ENCODE data around the gene AP2A2. TPM values are rescaled to one million over a fixed set of nuclear protein-coding genes. Genes with fewer than 3 reads are reported as not detected.

The AP2A2 gene
- total RNA-seq, 1 donor from 2014 or later: 26.3 TPM

DNA sequence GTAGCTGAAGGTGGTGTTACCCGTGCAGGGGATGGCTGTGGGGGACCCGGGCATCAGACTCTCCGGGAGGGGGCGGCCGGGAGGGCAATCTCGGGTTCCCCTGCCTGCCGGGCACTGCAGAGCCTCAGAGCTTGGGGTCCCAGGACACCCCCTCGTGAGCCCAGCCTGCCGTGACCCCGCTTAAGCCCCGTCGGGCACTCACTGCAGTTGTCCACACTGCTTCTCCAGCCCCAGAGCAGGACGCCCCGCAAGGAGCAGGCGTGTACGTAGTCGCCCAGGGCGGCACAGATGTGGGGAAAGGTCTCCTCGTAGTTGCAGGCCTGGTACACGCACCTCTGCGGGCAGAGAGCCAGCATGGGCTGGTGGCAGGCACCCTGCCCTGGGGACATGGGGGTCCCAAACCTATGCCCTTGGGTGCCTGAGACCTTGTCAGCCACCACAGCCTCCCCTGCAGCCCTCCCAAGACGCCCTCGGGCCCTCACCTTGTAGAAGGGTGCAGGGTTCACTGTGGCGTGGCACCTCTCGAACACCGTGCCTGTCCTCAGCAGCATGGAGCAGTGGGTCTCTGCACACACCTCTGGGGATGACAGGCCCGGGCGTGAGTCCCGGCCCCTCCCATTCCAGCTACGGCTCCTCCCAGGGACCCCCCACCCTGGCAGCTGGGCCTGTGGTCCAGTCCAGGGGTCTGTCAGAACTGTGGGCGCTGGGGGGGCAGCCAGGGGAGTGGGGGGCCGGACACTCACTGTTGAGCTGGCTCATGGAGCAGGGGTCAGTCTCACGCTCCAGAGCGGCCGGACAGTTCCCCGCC is 102.0 kb downstream of the AP2A2 start:
- DNase-seq (ENCODE audit: low read depth, low spot score): no peak

DNA sequence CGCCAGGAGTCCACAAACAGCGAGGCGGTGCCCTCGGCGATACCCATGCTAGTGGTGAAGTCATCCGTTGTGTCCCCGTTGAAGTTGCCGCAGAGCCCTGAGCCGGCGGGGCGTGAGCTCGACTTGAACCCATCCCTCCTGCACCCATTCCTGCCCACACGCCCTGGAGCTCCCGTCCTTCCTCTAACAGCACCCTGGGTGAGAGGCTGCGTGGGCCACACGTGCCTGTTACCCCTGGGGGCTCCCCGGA is 102.5 kb downstream of the AP2A2 start:
- DNase-seq (ENCODE audit: low read depth, low spot score): no peak

DNA sequence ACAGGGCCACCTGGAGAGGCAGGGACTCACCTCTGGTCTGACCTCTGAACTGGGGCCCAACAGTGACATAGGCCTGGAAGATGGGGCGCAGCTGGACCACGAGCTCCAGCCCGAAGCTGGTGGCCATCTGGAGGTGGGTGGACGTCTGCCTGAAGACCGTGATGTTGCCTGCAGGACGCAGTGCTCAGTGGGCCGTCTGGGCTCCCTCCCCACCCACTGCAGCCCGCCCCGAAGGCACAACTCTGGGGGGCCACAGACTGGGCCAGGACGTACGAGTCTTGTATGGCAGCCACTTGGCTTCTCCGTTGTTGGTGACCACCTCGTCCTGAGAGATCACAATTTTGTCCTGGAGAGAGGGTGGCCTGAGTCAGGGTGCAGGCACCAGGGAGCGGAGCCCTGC is 102.9 kb downstream of the AP2A2 start:
- no peak for DNase-seq (ENCODE audit: low read depth, low spot score)

DNA sequence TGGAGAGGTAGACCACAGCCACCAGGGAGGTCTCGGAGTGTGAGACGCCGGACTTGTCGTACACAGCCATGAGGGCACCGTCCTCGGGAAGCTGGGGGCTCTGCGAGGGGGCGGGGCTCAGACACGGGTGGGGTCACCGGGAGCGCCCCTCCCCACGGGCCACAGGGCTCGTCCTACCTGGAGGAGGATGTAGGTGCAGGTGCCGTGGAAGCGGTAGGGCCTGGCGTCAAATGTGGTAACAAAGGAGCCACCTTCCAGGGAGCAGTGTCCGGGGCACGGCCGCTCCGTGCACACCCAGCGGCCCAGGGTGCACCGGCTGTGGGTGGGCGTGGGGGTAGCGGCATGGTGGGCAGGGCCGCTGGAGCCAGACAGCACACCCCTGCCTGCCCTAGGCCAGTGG is 103.4 kb downstream of the AP2A2 start:
- no peak for DNase-seq (ENCODE audit: low read depth, low spot score)

DNA sequence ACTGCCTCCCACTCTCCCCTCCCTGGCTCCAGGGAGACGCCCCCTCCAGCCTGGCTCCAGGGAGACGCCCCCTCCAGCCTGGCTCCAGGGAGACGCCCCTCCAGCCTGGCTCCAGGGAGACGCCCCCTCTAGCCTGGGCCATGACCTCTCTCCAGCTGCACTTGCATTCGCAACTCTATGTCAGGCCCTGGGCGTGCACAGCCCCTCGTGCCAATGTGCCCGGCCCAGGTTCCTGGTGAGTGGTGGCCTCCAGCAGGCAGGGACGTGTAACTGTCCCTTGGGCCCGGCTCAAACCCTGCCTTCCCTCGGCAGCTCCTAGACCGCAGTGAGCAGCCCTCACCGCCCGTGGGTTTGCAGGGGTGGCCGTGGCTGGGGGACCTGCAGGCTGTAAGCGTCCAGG is 104.0 kb downstream of the AP2A2 start:
- no peak for DNase-seq (ENCODE audit: low read depth, low spot score)

DNA sequence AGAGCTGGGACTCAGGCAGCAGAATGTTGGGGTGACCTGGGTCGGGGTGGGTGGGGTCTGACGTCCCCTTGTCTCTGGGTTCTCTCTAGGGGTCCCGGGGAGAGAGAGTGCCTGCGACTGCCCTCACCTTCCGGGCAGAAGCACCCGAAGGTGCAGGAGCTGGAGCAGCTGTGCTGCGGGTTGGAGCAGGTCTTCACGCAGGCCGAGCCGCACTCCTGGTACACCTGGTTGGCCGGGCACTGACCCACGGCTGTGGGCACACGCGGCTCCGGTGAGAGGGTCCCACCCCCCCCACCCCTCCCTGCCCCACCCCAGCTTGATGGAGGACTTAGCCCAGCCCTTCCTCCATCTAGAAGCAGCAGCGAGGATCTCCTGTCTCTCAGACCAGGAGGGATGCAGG is 104.4 kb downstream of the AP2A2 start:
- DNase-seq (ENCODE audit: low read depth, low spot score): no peak

DNA sequence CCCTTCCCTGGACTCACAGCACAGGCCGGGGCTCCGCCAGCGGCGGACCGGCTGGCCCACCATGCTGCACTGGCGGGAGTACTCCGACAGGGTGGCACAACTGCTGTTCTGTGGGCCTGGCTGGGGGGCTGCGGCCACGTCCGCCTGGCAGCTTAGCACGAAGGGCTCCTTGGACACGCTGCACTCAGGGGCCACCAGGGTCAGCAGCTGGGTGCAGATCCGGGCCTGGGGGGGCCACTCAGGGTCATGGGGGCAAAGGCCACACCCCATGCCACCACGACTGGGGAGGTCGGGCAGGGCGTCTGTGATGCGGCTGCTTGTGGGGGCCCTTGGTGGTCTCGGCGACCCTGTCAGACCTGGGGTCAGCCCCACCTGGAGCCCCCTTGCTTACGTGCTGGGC is 104.9 kb downstream of the AP2A2 start:
- DNase-seq (ENCODE audit: low read depth, low spot score): no peak

DNA sequence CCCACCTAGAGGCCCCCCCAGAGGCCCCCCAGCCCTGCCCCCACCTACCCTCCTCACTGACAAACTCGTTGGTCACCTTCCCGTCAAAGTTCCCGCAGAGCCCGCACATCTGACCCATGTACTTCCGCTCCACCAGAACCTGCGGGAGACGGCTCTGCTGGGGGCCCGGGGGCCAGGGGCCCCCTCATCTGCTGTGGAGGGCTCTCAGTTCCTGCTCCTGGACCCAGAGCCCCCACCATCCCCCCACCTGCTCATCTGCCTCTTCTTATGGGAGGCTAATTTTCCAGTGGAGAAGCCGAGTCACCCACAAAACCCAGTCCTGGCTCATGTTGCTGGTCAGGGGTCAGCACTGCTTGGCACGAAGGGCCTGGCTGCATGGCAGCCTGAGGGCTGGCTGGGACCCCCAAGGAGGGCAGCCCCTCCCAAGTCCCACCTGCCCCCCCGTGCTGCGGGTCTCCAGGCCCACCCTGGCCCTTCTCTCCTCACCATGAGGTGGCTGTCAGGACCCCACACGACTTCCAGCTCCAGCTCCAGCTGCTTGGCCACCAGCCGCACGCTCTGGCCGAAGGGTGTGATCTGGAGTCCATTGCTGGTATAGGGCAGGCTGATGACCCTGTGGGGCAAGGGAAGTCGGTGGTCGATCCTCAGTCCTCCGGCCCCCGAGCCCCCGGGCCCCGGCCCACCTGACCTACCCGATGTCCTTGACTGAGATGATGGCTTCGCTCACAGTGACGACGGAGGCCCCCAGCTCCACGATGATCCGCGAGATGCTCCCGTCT is 105.6 kb downstream of the AP2A2 start:
- no peak for DNase-seq (ENCODE audit: low read depth, low spot score)

DNA sequence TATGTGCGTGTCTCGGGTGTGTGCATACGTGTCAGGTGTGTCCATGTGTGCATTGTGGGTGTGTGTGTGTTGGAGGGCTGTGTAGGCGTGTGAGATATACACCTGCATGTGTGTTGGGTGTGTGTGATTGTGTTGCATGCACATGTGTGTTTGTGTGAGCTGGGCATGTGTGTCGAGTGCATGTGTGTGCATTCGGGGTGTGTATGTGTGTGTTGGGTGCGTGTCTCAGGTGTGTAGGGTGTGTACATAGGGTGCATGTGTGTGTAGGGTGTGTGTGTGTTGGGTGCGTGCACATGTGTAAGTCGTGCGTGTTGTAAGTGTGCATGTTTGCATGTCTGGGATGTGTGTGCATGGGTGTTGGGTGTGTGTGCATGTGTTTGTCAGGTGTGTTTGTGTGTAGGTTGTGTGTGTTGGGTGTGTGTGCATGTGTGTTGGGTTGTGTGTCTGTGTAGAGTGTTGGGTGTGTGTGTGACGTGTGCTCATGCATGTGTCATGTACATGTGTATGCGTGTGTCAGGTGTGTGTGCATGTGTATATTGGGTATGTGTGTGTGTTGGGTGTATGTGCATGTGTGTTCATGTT is 106.7 kb downstream of the AP2A2 start:
- no peak for DNase-seq (ENCODE audit: low read depth, low spot score)

DNA sequence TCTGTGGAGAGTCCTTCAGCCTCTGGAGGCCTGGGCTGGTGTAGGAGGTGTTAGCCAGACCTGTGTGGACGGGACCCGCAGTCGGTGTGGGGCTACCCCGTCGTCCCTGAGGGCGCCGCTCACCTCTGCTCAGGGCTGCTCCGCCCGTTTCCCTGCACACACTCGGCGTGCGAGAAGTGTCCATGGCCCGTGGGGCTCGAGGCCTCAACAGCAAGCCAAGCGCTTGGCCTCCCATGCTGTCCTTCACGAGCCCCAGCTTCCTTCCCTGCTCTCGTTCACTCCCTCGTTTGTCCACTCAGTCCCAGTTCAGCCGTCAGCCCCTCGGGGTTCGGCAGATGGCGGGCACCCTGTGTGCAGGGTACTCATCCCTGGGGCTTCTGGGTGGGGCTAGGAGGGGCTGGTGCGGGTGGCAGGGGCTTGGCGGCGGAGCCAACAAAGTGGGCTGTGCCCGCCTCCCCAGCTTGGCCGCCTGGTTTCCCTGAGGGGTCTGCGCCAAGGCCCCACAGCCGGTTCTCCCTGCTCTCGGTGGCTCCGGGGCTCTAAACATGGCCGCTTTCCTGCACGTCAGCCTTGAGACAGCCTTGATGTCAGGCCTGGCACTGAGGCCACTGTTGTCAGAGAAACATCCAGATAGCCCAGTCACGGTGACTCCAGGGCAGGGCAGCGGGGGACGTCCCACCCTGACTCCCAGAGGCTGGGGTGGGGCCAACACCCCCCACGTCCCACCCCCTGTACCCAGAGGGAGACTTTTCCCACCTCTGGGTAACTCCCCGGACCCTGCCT is 107.5 kb downstream of the AP2A2 start:
- DNase-seq (ENCODE audit: low read depth, low spot score): no peak

DNA sequence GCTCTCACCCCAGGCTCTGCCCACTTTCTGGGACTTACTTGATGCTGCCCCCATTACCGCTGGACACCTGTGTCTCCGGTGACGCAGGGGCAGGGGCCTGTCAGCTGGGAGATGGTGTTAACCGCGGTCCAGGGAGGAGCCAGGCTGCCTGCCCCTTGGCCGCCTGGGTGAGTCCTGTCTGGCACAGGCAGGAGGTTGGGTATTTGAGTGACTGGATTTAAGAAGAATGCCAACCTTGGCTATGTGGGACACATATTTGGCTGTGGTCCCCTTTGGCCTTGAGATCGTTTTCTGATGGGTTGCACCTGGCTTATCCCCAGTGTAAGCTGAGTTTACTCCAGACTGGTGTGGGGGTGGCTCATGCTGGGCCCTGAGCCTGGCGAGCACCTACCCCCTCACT is 108.3 kb downstream of the AP2A2 start:
- no peak for DNase-seq (ENCODE audit: low read depth, low spot score)

DNA sequence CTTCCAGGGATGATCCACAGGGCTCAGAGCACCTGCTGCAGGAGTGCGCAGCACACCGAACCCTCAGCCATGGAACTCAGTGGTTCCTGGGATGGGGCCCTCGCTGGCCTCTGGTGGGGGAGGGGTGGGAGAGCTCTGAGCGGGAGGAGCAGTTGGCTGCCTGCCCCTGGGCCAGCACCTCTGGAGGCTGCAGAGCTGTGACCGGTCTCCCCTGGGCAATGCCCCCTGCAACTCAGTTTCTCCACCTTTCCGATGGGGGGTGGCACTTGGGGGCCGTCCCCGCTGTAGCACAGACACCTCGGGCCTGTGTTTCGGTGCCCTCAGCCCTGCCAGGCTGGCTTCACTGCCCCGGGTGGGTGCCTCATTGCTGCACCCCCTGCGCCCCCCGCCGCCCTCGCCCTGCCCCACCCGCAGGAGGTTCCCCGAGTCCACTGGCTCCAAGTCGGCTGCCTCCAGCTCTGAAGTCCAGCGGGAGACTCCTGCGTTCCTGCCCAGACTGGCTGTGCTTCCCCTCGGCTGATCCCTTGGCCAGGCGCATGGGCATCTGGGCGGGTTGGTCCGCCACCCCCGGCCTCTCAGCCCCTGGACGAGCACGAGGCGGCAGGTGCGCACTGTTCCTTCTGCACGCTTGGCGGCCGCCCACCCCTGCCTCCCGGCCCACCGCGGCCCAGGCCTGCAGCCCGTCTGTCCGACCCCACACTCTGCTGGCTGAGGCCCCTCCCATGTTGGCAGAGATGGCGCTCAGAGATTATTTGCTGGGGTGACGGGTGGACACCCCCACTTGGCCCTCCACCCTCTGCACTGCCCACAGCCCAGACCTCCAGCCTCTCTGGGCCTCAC is 109.0 kb downstream of the AP2A2 start:
- no peak for DNase-seq (ENCODE audit: low read depth, low spot score)

DNA sequence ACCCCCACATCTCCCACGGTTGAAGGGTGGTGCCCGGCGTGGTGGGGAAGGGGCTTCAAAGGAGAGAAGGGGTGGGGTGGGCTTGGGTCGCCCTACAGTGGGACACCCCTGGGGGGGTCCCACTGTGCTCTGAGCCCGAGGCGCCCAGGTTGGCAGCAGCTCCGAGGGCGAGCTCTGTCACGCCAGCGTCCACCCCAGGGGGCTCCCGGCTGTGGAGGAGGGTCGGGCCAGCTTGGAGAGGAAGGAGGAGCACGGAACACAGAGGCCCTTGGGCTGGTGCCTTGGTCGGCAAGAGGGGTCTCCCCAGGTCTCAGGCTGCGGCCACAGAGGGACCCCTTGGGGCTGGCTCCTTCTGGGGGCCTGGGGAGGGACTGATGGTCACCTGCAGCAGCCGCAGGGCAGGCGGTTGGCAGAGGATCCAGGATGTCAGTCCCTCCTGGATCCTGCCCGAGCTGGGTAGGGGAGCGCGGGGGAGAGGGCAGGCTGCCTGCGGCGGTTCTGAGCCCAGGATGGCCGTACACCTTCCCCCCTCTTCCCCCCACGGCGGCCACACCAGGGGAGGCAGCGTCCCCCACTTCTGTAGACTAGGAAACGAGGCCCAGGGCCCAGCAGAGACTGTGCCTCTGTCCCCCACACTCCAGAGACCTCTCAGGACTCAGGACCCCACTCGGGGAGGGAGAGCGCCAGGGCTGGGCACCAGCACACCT is 110.1 kb downstream of the AP2A2 start:
- no peak for DNase-seq (ENCODE audit: low read depth, low spot score)

DNA sequence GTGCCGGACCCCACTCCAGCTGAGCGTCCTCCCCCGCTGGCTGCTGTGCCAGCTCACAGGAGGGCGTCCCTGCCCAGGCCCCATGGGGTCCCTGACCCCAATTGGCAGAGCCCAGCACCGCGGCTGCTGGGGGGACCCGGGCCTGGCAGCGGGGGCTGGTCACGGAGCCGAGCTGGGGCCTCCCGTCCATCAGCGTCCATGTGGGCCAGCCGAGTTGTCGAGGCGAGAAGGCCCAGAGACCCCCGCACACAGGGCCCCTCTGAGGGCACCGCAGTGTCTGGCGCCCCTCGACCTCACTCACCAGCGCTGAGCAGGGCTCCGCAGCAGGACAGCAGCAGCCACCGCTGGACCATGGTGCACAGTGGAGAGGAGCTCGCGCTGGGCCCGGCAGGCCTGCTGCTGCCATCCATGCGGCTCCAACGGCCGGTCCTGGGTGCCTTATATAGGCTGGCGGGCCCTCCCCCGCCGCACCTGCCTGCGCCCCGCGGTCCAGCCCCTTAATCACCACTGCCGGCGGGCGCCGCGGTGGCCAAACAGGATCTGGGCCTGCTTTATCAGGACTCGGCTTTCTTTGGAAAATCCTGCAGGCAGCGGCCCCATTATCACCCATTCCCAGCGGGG is 110.7 kb downstream of the AP2A2 start, which contains the start of gene MUC6:
MUC6 (minus strand) TSS at position 416 of the 621 bp plus-strand sequence; CDS start at position 353, 63 bp downstream.
- DNase-seq (ENCODE audit: low read depth, low spot score): no peak

DNA sequence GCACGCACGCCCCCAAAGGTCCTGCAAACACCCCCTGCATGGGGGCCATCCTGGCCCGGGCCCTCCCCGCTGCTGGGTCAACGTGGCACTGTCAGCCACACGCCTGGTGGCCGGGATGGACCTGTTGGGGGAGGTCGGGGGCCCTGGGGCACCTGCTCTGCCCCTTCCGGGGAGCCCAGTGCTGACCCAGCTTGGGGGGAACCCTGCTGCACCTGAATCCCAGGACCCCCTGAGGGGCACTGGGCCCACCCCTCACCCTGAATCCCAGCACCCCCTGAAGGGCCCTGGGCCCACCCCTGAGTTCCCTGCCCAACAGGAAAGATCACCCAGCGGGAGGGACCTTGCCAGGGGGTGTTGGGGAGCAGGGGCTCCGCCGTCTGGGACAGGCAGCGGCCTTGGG is 111.3 kb downstream of the AP2A2 start:
- no peak for DNase-seq (ENCODE audit: low read depth, low spot score)

DNA sequence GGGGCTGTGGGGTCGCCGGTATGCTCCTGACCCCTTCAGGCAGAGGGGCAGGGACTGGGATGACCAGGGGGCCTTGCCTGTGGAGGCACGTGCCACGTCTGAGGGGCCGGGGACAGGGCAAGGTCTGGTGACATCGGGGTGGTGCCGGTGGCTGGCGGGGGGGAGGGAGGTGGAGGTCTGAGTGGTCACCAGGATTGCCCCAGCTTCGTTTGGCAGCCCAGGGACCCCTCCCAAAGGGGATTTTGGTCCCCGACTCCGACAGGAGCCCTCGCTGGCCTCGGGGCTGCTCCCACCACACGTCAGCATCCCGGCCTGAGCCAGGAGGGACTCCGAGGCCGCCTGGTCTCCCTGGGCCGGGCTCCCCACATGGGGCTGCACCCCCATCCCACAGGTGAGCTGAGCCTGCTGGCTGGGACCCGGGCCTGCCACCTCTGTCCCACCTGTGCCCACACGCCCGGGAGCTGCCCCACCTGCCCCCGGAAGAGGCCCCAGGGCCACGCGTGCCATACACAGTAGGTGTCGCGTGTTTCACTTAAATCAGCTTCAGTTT is 111.9 kb downstream of the AP2A2 start:
- no peak for DNase-seq (ENCODE audit: low read depth, low spot score)

DNA sequence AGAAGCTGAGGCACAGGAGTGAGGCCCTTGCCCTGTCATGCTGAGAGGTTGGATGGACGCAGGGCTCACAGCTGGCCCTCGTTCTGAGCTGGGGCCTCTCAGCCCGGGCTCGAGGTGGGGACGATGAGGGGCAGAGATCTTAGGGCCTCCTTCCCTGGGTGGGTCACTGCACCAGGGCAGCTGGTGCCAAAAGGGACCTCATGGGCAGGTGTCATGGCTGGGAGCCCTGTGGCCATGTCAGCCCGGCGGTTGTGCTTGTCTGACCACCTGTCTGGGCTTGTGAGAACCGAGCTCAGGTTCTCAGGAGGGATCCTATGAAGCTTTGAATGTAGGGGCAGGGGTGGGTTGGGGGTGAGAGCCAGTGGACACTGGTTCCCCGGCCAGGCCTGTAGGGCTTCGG is 112.7 kb downstream of the AP2A2 start:
- no peak for DNase-seq (ENCODE audit: low read depth, low spot score)

DNA sequence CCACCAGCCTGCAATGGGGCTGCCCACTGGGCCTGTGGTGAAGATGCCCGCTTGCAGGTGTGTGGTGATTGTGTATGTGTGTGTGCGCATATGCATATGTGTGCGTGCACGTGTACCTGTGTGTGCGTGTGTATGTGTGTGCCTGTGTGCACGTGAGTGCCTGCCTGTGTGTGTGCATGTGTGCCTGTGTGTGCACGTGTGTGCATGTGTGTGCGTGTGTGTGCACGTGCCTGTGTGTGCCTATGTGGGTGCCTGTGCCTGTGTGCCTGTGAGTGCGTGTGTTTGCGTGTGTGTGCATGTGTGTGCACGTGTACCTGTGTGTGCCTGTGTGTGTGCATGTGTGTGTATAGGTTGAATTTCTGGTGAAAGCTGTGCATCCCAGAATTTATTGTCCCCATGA is 113.3 kb downstream of the AP2A2 start:
- no peak for DNase-seq (ENCODE audit: low read depth, low spot score)
